HG03159 (cell line): ENCODE measurements around the gene GRK2.
A peak's percentile ranks its signal among the peaks of the same experiment; 100 is the strongest.
"Not testable (repeated sequence)": the region's sequence is repeated elsewhere in the genome, so short reads cannot be mapped to it uniquely, and the experiment has no call there.

Source experiments
- ATAC-seq: cut with Tn5 transposase; IDR thresholded peaks from one replicate; pipeline ENCODE4 v1.9.1; 2021; ENCODE audit warnings: mild to moderate bottlenecking, moderate library complexity; ENCODE audit not compliant: unreplicated experiment

The GRK2 gene

DNA sequence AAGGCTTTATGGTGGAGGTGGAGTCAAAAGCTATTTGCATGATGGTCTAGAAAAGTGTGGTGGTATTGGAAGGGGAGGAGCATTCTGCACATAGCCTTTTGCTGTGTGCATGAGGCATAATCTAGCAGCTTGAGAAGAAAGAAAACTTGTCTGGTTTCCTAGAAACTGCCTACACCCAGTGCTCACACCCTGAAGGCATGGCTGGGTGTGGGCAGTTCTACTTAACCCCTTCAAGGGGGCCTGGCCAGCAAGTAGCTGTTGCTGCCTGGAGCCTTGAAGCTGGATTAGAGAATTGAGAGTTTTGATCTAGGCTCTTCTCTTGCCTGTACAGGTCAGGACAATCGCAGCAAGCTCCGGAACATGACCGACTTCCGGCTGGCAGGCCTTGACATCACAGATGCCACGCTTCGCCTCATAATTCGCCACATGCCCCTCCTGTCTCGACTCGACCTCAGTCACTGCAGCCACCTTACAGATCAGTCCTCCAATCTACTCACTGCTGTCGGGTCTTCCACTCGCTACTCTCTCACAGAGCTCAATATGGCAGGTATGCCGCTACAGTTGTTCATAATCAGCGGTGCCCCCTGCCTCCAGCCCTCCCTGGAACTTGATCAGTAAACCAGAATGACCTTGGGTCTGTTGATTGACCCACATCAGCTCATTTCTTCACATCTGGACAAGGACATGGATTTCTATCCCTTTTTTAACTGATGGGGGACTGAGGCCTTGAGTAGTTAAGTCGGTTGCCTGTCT lies 12.2 kb upstream of the GRK2 start:
- ATAC-seq, result no peak

DNA sequence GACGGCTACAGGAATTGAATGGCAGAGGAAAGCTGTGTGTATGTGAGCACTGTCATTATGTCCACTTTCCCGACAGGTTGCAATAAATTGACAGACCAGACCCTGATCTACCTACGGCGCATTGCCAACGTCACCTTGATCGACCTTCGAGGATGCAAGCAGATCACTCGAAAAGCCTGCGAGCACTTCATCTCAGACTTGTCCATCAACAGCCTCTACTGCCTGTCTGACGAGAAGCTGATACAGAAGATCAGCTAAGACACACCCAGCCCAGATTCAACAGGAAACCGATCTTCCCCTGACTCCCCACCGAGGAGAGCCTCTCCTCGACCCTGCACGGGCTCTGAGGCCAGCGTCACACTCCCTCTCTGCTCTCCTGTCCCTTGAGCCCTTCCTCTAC lies 11.5 kb upstream of the GRK2 start:
- ATAC-seq, result no peak

DNA sequence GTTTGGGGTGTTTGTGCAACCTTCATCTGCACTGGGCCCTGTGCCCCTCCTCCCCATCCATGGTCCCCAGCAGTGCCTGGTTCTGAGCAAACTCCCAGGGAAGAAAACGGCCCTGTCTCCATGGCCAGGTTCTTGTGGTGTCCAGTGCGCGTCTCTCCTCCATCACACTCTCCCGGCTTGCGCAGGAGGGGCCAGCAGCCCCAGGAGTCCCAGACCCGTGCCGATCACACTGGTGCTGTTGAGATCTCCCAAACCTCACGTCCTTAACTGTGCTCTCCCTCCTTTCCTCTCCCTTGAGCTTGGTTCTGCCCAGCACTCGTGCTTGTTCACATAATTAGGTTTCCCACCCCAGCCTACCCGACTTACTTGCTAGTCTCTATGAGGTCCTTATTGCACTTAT lies 10.9 kb upstream of the GRK2 start:
- ATAC-seq, result no peak

DNA sequence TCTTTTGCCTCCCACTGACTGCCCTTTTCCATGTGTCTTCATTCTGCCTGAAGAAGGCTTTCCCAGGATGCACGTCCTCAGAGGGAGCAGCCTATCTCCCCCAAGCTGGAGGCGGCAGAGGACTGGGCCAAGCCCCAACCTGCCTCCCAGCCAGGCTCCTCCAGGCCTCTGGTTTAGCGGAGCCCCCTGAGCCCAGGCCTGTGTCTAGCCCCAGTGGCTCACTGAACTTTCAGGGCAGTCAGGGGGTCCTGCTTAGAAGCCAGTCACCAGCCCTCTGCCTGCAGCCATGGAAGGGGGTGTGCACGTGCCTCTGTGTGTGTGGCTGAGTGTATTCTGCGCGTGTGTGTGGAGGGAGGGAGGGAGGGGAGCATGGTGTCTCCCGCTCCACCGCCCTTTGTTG lies 10.4 kb upstream of the GRK2 start:
- no peak for ATAC-seq

DNA sequence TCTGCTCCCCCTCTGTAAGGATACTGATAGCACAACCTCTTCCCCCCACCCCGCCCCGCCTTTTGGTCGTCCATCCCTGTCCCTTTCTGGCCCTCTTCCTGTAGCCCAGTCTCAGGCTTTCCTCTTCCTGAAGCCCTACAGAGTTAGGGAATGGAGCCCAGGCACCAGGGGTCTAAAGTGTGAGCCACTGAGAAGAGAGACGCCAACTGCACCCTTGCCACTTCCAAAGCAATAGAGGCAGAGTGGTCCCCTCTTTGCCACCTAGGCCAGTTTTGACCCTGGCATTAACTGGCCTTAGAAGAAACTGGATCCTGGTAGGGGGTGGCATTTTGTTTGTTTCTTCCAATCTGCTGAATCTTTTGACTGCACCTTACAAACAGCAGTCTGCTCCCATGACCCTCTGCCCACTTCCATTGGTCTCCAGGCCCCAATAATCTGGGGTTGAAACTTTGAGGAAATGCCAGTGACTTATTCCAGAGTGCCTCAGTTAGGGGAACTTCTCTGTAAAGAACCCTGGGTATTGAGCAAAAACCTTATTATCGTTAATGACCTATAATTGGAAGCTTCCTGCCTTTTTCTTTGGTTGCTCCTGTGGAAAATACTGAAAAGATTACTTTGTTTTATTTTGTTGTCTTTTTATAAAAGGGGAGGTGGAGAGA lies 9.7 kb upstream of the GRK2 start:
- ATAC-seq, result no peak

DNA sequence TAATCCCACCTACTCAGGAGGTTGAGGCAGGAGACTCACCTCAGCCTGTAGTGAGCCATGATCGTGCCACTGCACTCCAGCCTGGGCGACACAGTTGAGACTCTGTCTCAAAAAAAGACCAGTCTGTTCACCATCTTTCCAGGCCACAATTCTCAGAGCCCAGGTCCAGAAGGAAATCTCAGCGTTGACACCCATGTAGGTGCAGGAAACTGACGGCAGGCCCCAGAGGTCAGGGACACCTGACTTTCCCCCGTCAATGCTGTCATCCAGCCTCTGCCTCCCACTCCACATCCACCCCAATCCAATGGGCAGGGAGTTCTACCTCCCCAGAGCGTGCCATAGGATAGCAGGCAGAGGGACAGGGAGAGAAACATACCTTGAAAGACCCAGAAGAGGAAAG lies 5.9 kb upstream of the GRK2 start:
- no peak for ATAC-seq

DNA sequence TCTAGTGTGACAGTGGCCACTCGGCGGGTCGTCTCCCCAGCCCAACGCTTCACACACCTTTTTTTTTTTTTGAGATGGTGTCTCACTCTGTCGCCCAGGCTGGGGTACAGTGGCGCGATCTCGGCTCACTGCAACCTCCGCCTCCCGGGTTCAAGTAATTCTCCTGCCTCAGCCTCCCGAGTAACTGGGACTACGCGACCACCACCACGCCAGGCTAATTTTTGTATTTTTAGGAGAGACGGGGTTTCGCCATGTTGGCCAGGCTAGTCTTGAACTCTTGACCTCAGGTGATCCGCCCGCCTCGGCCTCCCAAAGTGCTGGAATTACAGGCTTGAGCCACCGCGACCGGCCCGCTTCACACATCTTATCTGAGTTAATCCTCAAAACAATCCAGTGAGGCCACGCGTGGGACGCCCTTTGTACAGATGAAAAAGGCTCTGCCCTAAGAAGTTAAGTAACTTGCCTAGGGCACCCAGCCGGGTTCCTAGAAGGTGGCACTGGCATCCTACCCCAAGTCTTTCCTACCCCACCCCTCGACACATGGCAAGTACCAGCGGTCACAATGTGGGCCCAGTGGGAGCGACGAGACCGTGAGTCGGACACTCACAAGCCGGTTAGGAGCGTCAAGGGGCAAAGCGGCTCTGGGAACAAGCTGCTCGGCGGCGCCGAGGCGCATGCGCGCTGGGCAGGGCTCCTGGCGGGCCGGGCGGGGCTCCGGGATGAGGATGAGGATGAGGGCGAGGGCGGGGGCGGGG lies 5.2 kb upstream of the GRK2 start:
- ATAC-seq, result not testable (repeated sequence)

DNA sequence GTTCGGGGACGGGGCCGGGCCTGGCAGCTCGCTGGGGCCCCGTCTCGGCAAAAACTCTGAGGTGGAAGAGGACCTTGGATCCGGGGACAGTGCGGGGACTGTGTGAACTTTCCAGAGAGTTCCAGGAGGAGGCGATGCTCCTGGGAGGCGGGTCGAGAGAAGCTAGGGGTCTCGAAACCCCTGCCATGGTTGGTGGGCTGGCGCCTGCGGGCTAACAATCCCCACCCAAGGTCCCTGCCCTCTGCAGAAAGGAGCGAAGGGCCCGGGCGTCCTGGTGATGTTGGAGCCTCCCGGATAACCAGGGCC lies 4.7 kb upstream of the GRK2 start:
- no peak for ATAC-seq

DNA sequence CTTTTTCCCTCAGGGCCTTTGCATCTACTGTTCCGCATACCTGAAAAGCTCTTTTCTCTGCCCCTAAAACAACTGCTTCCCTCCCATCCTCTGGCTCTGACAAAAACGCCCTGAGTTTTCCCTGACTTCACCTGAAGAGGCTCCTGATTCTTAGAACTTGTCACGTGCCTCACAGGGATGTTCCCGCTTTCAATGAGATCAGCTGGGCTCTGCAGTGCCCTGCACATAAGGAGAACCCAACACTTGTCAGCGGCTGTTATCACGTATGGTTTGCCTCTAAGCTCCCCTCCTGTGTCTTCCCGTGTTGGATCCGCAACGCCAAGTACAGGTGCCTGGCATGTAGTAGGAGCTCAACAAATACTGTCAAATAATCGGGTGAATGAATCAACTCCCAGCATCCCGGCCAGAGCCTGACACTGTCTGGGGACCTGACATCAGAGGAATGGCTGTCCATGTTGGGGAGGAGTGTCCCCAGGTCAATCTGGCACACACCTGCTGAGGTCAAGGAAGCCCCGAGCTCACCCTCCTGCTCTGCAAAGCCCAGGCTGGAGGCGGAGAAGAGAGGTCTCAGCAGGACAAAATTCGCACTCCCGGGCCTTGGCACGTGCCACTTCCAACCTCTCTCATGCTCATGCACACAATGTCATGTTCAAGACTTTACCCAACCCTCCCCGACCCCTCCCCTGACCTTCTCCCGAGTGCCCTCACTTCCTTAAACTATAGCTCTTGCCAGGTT lies 4.2 kb upstream of the GRK2 start:
- ATAC-seq, result no peak

DNA sequence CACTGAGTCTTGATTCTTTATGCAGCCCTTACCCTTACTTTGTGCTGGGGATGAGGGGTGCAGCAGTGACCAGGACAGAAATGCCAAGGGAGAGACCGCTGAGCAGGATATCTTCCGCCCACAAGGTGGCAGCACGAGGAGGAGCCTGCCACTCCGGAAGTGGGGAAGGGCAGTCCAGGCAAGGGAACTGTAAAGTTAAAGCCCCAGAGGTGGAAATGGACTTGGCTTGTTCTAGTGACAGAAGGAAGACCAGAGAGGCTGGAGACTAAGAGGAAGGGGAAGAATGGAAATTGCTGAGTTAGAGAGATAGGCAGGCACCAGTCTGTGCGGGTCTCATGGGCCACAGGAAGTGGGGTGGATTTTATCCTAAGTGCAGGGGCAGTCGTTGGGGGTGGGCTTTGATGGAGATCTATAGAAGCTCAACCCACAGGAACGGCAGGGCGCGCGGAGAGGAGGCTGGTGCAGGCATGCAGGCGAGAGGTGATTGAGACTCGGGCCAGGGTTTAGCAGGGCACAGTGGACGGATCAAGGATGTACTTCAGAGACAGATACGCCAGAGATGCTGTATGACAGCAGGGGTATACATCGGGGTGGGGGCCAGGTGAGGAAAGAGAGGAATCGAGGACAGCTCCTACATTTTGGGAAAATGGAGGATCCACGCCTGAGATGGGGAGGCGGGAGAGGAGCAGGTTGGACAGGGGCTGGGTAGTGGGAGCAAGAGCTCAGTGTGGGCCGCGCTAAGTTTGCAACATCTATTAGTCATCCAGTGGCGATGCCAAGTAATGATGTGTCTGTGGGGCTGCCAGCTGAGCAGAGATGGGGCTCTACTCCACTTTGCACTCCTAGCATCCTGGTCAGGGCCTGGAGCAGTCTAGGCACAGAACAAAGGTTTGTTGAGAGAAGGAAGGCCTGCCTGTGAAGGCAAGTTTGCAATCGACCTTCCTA lies 3.3 kb upstream of the GRK2 start:
- no peak for ATAC-seq

DNA sequence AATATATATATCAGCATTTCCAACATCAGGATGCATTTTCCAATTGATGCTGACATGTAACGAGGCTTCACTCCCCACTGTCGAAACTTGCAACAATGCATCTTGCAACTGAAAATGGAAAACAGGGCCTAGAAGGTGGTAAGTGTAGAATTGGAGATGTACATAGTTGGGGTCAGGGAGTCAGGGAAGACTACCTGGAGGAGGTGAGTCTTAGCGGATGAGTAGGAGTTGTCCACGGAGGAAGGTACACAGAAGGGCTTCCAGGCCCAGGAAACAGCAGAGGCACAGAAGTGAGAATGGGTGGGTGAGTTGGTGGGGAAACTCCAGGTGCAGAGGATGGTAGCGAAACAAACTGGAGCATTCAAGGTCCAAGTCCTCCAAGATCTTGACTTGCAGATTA lies 2.0 kb upstream of the GRK2 start:
- no peak for ATAC-seq

DNA sequence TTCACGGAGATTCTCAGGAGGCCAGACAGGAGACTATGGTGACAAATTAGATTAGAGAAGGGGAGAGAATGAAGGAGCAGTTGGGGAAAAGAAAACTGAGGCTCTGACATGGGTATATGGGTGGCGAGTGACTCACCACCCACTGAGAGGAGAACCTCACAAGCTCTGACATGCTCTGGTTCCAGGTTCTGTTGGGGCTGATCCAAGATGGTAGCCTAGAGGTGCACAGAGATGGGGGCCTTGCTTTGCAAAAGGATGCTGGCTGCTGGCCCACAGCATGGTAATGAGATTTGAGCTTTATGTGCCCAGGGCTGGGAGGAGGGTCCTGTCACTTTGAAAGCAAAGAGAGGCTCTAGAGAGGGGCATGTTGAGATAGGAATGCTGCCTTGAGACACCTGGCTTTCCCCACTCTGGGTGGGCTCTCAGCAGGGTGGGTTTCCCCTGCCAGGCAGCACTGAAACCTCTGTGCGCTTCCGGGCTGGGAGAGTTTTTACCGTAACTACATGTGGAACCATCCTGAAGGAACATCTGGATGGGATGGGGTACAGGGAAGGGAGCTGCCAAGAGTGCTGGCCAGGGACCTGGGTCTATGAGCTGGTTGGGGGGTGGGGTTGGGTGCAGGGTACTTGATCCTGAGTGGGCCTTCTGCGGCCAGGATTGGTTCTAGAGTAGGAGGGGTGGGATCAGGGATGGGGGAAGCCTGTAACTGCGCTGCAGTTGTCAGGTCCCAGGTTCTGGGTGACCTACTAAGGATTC lies 1.2 kb upstream of the GRK2 start:
- ATAC-seq, result no peak

DNA sequence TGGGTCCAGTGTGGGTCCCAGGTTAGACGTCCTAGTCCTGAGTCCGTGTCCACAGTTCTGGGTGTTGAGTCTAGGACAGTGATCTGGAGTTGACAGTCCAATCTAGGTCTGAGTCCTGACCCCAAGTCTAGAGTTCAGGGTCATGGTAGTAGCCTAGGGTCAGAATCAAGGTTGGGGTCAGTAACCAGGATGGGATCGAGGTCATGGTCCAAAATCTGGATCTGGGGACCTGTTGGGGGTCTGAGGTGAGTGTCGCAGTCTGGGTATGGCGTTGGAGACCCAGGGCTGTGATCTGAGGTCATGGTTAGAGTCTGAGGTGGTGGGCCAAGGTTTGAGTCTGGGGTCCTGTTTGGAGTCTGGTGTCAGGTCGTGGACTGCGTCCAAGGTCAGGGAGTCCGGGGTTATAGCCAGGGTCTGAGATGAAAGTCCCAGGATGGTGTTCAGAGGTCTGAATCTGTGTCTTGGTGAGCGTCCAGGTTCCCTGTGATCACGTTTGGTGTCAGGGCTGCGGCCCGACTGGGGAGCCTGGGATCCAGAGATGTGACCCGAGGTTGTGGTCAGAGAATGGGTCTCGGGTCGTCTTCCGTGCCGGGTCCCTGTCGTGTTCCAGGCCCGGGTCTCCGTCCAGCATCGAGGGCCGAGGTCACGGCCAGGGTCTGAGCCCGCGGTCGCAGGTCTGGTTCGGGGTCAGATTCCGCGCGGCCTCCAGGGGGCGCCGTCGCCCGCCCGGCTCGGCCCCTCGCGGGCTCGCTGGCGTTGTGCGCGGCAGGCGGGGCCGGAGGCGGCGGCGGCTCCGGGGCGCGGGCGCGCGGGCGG lies 432 bp upstream of the GRK2 start:
- ATAC-seq, result peak; percentile 46

DNA sequence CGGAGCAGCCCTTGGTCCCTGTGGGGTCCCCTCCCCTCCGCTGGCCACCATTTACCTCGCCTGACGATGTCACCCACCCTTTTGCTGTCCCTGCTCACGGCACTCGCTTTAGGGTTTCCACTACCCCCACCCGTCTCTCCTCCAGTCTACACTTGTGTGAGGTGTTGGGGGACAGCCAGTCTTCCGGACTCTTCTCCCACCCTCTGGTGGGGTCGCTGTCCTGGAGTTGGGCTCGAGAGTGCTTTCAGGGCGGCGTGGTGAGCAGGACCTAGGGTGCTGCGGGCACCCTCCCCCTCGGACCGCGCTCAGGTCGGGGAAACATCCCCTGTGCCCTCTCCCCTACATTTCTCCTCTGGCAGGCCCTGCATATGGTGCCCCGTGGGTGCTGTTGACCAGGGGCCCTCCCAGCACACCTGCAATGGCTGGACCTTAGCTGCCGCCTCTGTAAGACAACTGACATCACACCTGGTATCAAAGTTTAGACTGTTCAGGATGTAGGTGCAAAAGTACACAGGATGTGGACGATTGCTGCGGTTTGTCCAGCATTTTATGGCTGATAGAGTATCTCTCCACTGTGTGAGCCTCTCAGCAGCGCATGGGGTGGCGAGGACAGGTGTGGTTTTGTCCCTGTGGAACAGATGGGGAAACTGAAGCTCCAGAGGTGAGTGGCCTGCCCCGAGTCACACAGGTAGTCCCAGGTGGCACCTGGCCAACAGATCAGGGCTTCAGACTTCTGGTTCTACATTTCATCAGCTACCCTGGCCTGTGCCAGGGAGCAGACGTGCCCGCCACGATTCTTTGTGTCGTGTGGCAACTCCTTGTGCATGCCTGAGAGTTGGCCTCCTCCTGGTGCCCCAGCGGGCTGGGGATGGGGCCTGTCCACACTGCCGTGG lies 1.2 kb downstream of the GRK2 start:
- no peak for ATAC-seq

DNA sequence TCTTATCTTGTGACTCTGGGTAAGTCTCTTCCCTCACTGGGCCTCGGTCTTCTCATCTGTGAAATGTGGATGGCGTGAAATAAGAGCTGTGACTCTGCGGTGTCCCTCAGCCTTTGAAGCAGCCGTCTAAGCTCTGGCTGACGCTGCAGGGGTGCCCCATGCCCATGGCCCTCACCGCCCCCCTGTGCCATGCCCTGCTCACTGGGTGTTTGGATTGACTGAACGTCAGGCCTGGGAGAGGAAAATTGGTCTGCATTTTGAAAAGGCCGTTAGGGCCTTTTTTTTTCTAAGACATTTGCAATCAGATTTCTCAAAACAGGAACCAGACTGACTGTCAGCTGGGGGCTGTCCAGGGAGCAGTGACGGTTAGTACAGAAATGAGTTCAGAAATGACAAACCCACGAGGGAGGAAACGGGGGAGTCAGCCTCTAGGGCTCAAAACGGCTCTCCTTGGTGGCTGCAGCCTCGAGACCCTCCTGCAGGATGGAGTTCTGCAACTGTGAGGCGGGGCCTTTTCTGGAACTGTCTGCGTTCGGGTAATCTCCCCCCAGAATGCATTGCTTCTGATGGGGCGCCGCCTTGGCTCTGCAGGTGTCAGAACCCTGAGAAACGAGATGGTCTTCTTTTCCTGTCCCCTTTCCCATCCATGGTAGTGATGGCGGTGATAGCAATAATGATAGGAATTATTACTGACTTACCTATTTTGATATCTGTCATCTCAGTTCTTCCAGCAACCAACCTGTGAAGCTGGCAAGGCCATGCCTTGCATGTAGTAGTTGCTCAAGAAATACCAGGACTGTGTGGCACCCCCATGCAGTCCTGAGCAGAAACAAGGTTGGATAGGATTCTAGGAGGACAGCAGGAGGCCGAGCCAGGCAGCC lies 2.0 kb downstream of the GRK2 start:
- peak; percentile 41 for ATAC-seq

DNA sequence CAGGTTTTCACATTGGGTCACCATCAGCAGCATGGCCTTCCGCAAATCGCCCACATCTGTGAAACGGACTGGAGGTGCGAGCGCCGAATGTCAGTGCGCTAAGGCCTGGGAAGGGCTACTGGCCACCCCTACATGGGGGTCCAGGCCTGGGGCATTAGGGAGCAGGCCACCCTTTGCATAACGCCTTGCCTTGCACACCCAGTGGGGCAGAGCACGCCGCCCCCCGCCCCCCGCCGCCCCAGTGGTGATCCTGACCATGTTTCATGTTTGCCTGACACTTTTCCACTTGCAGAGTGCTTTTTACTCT lies 2.6 kb downstream of the GRK2 start:
- no peak for ATAC-seq
